Measurements from ENCODE around the gene ESF1. TPM values are rescaled to one million over a fixed set of nuclear protein-coding genes. Genes with fewer than 3 reads are reported as not detected.
"Not testable (repeated sequence)": the region's sequence is repeated elsewhere in the genome, so short reads cannot be mapped to it uniquely, and the experiment has no call there.

The ESF1 gene
- total RNA-seq, 3 donors from 2014 or later = 33.0 to 35.0 (median 33.2) TPM

GRCh38 chr20:13775867-13776266 lies 8.9 kb downstream of the ESF1 start:
- no peak overlapping the region for H3K4me3 Mint-ChIP-seq
- H3K27me3 Mint-ChIP-seq (ENCODE audit: low read depth) = no peaks in the 10 kb centered on the region
- peaks cover 47% of the 10 kb centered on the region for H3K36me3 Mint-ChIP-seq (ENCODE audit: insufficient read depth)

DNA sequence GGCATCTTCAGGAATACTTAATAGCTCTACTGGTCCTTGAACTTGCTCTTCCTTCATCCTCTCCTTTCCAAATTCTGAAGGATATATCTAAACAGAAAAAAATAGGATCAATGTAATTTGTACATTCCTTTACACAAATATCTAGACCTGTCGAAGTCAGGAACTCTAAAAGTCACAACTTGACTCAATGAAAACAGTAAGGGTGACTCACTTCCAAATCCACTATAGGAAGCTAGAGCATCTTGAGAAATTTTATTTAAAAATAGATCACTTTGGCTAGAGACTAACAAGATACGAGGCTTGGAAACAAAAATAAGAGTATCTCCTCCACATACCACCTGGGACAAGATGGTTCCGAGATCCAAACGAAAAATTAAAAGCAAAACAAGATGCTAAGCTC lies 12.2 kb downstream of the ESF1 start:
- ATAC-seq = no peak

More at GRCh38 chr20:13775867-13776266, 8.9 kb downstream of the ESF1 start:
- peaks cover 37% of the 10 kb centered on the region for H3K4me1 Mint-ChIP-seq (ENCODE audit: low read depth)
- no peaks in the 10 kb centered on the region for H3K9me3 Mint-ChIP-seq
- ATAC-seq (no peak), DNase-seq (no peak)

GRCh38 chr20:13771853-13772453 lies 12.8 kb downstream of the ESF1 start:
- no peak for ATAC-seq
- H3K36me3 Mint-ChIP-seq (ENCODE audit: insufficient read depth) = peaks cover 49% of the 10 kb centered on the region
- peaks cover 11% of the 10 kb centered on the region for H3K4me1 Mint-ChIP-seq (ENCODE audit: low read depth)
- no peak overlapping the region for H3K4me3 Mint-ChIP-seq
- peaks cover 2% of the 10 kb centered on the region for H3K9me3 Mint-ChIP-seq
- H3K27me3 Mint-ChIP-seq (ENCODE audit: low read depth) = no peaks in the 10 kb centered on the region
- DNase-seq = no peak

More for the DNA sequence above, 12.2 kb downstream of the ESF1 start:
- no peak overlapping the region for H3K4me3 Mint-ChIP-seq
- no peak for DNase-seq
- peaks cover 17% of the 10 kb centered on the region for H3K4me1 Mint-ChIP-seq (ENCODE audit: low read depth)
- no peaks in the 10 kb centered on the region for H3K9me3 Mint-ChIP-seq
- no peaks in the 10 kb centered on the region for H3K27me3 Mint-ChIP-seq (ENCODE audit: low read depth)
- peaks cover 48% of the 10 kb centered on the region for H3K36me3 Mint-ChIP-seq (ENCODE audit: insufficient read depth)

DNA sequence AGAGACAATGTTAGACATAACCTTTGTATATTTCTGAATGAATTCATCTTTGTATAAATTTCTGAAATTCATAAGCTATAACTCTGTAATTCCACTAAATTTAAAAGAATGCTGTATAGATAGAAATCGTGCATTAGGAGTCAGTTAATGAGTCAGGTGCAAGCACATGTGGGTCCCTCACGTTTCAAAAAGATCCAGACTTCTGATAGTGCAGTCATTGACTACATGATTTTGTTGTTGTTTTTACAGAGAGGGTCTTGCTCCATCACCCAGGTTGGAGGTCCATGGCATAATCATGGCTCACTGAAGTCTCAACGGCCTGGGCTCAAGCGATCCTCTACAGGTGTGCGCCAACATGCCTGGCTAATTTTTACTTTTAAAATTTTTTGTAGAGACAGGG lies 14.6 kb downstream of the ESF1 start:
- peaks cover 5% of the 10 kb centered on the region for H3K4me1 Mint-ChIP-seq (ENCODE audit: low read depth)
- peaks cover 12% of the 10 kb centered on the region for H3K9me3 Mint-ChIP-seq
- peaks cover 55% of the 10 kb centered on the region for H3K36me3 Mint-ChIP-seq (ENCODE audit: insufficient read depth)
- H3K27me3 Mint-ChIP-seq (ENCODE audit: low read depth) = no peaks in the 10 kb centered on the region
- no peak overlapping the region for H3K4me3 Mint-ChIP-seq
- ATAC-seq = no peak
- DNase-seq = no peak

- Mint-ChIP-seq H3K27me3 (ENCODE audit: low read depth) (no peaks in the 10 kb centered on the region), H3K4me1 (ENCODE audit: low read depth) (peaks cover 3% of the 10 kb centered on the region), H3K4me3 (no peak overlapping the region), H3K9me3 (peaks cover 12% of the 10 kb centered on the region), H3K36me3 (ENCODE audit: insufficient read depth) (peaks cover 45% of the 10 kb centered on the region)
- no peak for ATAC-seq
- DNase-seq = no peak
Observed at GRCh38 chr20:13765868-13766416, 18.8 kb downstream of the ESF1 start.

DNA sequence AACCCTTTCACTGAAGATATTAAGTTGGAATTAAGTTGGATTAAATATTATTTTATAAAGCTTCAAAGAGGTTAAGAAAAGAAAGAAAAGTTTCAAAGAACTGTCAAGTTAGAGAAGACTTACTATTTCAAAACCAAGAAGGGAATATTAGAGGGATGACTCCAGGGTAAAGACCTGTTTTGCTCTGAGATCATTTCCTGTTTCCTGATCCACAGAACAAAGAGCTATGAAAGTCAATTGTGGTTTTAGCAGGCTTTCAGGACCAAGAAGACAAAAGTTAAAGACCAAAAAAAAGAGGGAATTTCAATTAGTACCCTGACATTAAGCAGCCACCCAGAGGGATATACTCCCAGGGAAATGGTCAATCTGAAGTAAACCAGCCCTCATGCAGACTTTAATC lies 19.4 kb downstream of the ESF1 start:
- H3K36me3 Mint-ChIP-seq (ENCODE audit: insufficient read depth) = peaks cover 43% of the 10 kb centered on the region
- peaks cover 3% of the 10 kb centered on the region for H3K4me1 Mint-ChIP-seq (ENCODE audit: low read depth)
- H3K27me3 Mint-ChIP-seq (ENCODE audit: low read depth) = no peaks in the 10 kb centered on the region
- DNase-seq (no peak), ATAC-seq (no peak)
- H3K9me3 Mint-ChIP-seq = peaks cover 12% of the 10 kb centered on the region
- no peak overlapping the region for H3K4me3 Mint-ChIP-seq

GRCh38 chr20:13760451-13760946 lies 24.2 kb downstream of the ESF1 start:
- not testable (repeated sequence) for ATAC-seq; H3K27me3 Mint-ChIP-seq (ENCODE audit: low read depth); H3K4me1 Mint-ChIP-seq (ENCODE audit: low read depth); H3K4me3 Mint-ChIP-seq; H3K9me3 Mint-ChIP-seq; DNase-seq
- peaks cover 31% of the 10 kb centered on the region for H3K36me3 Mint-ChIP-seq (ENCODE audit: insufficient read depth)

DNA sequence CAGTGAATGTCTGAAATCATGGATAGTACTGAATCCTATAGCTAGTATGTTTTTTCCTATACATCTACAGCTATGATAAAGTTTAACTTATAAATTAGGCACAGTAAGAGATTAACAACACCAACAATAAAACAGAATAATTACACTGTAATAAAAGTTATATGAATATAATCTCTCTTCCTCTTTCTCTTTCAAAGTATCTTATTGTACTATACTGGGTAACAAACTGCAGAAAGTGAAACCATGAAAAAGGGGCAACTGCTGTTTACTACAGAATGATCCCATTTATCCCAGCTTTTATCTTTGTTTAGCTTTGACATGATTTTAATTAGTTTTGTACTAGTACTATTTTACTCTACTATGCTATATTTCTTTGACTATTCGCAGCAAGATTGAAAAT lies 25.8 kb downstream of the ESF1 start:
- DNase-seq = no peak
- peaks cover 20% of the 10 kb centered on the region for H3K36me3 Mint-ChIP-seq (ENCODE audit: insufficient read depth)
- no peak for ATAC-seq
- H3K27me3 Mint-ChIP-seq (ENCODE audit: low read depth) = no peaks in the 10 kb centered on the region
- H3K4me1 Mint-ChIP-seq (ENCODE audit: low read depth) = no peaks in the 10 kb centered on the region
- H3K9me3 Mint-ChIP-seq = no peaks in the 10 kb centered on the region
- H3K4me3 Mint-ChIP-seq = no peak overlapping the region

DNA sequence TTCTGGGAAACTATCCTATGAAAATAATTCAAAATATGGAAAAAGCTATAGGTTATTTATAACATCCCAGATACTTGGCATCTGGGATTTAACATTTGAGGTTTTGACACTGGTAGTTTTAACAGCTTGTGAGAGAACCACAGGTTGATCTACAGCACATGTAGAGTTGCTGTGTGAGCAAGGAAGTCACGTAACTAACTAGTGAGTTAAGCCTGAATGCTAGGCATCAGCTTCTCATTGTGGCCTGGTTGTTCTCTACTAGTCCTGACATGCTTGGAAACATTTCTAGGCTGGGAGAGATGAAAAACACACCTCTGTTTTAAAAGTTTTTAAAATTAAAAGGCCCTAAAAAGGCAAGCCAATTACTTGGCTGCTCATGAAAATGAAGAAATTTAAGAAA lies 28.2 kb downstream of the ESF1 start:
- H3K36me3 Mint-ChIP-seq (ENCODE audit: insufficient read depth) = peaks cover 20% of the 10 kb centered on the region
- no peaks in the 10 kb centered on the region for H3K27me3 Mint-ChIP-seq (ENCODE audit: low read depth)
- H3K4me1 Mint-ChIP-seq (ENCODE audit: low read depth) = no peaks in the 10 kb centered on the region
- H3K4me3 Mint-ChIP-seq = no peak overlapping the region
- DNase-seq = no peak
- no peak for ATAC-seq
- H3K9me3 Mint-ChIP-seq = no peaks in the 10 kb centered on the region

DNA sequence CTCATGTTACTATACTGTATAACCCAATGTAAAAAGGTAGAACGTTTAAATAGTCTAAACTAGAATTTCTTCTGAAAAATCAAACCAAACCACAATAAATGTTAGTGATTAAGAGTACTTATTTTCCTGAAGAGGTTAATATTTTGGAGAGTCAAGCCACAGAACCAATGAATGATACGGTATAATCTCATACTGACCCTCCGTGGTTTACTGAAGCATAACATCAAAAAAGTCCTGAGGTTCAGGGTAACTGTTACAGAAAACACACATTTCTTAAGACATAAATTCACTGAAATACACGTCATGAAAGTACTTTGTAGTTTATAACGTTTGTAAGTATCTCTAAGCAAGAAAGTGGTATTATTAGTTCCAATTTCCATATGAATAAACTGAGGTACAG lies 28.9 kb downstream of the ESF1 start:
- Mint-ChIP-seq H3K36me3 (ENCODE audit: insufficient read depth) (peaks cover 25% of the 10 kb centered on the region), H3K9me3 (no peaks in the 10 kb centered on the region), H3K27me3 (ENCODE audit: low read depth) (no peaks in the 10 kb centered on the region), H3K4me3 (no peak overlapping the region), H3K4me1 (ENCODE audit: low read depth) (no peaks in the 10 kb centered on the region)
- no peak for DNase-seq
- no peak for ATAC-seq

DNA sequence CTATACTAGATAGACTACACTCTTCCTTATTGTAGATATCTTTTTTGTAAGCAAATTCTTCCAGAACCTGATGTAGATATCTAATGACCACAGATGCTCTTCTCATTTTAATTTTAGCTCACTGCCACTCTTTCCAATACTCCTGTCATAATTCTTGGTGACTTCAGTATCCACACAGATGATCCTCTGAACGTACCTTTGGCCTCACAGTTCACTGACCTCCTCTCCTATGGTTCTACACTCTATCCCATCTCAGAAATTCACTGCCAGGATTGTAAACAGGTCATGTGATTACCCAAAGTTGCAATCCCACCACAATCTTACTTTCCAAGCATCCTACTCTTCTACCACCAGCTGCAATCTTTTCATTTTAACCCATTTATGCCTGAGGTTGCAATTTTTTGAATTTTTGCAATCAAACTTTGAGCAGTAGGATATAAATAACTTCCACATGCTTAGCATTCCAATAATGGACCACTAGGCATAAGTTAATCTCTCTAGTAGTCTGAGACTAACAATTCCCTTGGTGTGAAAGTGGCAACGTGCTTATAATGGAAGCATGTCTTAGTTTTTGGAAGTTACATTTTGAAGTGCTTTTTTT lies 31.2 kb downstream of the ESF1 start:
- ATAC-seq (no peak), DNase-seq (no peak)
- Mint-ChIP-seq H3K36me3 (ENCODE audit: insufficient read depth) (peaks cover 22% of the 10 kb centered on the region), H3K9me3 (no peaks in the 10 kb centered on the region), H3K4me1 (ENCODE audit: low read depth) (no peaks in the 10 kb centered on the region), H3K4me3 (no peak overlapping the region), H3K27me3 (ENCODE audit: low read depth) (no peaks in the 10 kb centered on the region)

GRCh38 chr20:13749811-13750210 lies 34.9 kb downstream of the ESF1 start:
- no peaks in the 10 kb centered on the region for H3K9me3 Mint-ChIP-seq
- no peaks in the 10 kb centered on the region for H3K4me1 Mint-ChIP-seq (ENCODE audit: low read depth)

GRCh38 chr20:13745784-13746183 lies 38.9 kb downstream of the ESF1 start:
- H3K36me3 Mint-ChIP-seq (ENCODE audit: insufficient read depth) = peaks cover 42% of the 10 kb centered on the region
- DNase-seq = no peak
- peaks cover 5% of the 10 kb centered on the region for H3K9me3 Mint-ChIP-seq
- H3K4me3 Mint-ChIP-seq = no peak overlapping the region
- no peaks in the 10 kb centered on the region for H3K27me3 Mint-ChIP-seq (ENCODE audit: low read depth)
- ATAC-seq = no peak
- no peaks in the 10 kb centered on the region for H3K4me1 Mint-ChIP-seq (ENCODE audit: low read depth)

More at GRCh38 chr20:13749811-13750210, 34.9 kb downstream of the ESF1 start:
- no peak overlapping the region for H3K4me3 Mint-ChIP-seq
- H3K27me3 Mint-ChIP-seq (ENCODE audit: low read depth) = no peaks in the 10 kb centered on the region
- H3K36me3 Mint-ChIP-seq (ENCODE audit: insufficient read depth) = peaks cover 18% of the 10 kb centered on the region
- DNase-seq = no peak
- no peak for ATAC-seq

GRCh38 chr20:13744352-13744751 lies 40.4 kb downstream of the ESF1 start:
- ATAC-seq (no peak), DNase-seq (no peak)
- no peaks in the 10 kb centered on the region for H3K4me1 Mint-ChIP-seq (ENCODE audit: low read depth)
- peaks cover 49% of the 10 kb centered on the region for H3K36me3 Mint-ChIP-seq (ENCODE audit: insufficient read depth)
- peaks cover 9% of the 10 kb centered on the region for H3K9me3 Mint-ChIP-seq
- no peaks in the 10 kb centered on the region for H3K27me3 Mint-ChIP-seq (ENCODE audit: low read depth)
- H3K4me3 Mint-ChIP-seq = no peak overlapping the region

DNA sequence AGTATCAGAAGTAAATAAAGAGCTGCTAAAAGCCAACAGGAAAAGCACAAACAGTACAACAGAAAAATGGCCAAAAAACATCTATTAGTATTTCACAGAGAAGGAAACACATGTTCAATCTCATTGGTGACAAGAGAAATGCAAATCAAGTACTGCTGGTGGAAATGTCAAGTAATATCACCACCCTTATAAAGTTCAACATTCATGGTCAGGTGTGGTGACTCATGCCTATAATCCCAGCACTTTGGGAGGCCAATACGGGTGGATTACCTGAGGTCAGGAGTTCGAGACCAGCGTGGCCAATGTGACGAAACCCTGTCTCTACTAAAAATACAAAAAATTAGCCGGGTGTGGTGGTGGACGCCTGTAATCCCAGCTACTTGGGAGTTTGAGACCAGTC lies 42.8 kb downstream of the ESF1 start:
- ATAC-seq = no peak
- Mint-ChIP-seq H3K36me3 (ENCODE audit: insufficient read depth) (peaks cover 52% of the 10 kb centered on the region), H3K4me1 (ENCODE audit: low read depth) (no peaks in the 10 kb centered on the region)

More for the DNA sequence above, 42.8 kb downstream of the ESF1 start:
- Mint-ChIP-seq H3K27me3 (ENCODE audit: low read depth) (no peaks in the 10 kb centered on the region), H3K4me3 (no peak overlapping the region), H3K9me3 (peaks cover 9% of the 10 kb centered on the region)
- no peak for DNase-seq

Measured in activated T-cell treated with anti-CD3 and anti-CD28 coated beads, Interleukin-2, amount 50 U/mL, for 4 hours (primary cell).